Measurements from ENCODE around the gene TMEM212.

Gene TMEM212

GRCh38 chr3:171907761-171908160 is 64.6 kb downstream of the TMEM212 start:
- DNase-seq (ENCODE audit: low read depth), result no peak
- no peak overlapping the region for H3K4me3 ChIP-seq (ENCODE audit: low read length)
- no peak for TF ChIP-seq CTCF (IDR thresholded peaks at IDR 0.05; ENCODE audit: insufficient read depth, low read depth, low read length, missing control alignments)

GRCh38 chr3:171908731-171909130 is 65.6 kb downstream of the TMEM212 start:
- DNase-seq (ENCODE audit: low read depth), result no peak
- no peak overlapping the region for H3K4me3 ChIP-seq (ENCODE audit: low read length)
- no peak for TF ChIP-seq CTCF (IDR thresholded peaks at IDR 0.05; ENCODE audit: insufficient read depth, low read depth, low read length, missing control alignments)
